Measurements from ENCODE around the gene NUAK2.

The NUAK2 gene

DNA sequence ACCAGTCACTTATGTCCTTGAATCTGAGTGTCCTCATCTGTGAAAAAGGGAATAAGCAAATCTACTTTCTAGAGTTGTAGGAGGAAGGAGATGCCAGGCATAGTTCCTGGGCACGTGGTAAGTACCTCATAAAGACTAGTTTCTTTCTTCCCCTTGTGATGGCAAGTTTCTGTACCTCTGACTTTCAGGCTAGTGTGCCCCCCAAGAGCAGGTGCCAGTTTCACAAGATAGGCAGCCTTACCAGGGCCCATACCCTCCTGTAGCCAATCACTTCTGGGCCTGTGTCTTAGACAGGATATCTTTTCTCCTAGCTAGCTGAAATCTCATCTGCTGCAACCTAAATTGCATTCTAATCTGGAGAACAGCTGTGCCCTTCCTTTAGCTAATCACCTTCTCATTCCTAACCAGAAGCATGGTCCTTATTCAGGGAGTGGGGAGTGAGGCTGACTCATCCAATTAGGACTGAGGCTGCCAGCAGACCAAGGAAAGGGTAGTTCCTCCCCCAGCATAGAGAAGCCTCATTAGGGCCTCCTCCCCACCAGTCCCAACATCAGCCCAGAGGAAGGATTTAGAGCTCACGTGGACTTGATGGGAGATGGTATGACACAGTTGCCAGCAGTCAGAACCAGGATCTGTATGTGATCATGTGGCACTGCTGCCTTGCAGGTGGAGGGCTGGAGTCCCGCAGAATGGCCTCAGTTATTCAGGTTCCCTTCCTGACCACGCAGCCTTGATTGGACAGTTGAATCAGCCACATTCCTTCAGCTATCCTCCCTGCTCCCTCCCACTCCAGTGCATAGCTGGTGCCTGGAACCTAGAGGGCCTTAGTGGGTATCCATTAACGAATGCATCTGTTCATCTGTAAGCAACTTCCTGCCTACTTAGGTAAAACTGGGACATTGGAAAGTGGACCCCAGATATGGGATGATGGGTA, 27.3 kb upstream of the NUAK2 start:
- no peak for DNase-seq (ENCODE audit: low read depth, low spot score)
- H3K4me3 ChIP-seq (ENCODE audit: low read length), result no peak overlapping the region

DNA sequence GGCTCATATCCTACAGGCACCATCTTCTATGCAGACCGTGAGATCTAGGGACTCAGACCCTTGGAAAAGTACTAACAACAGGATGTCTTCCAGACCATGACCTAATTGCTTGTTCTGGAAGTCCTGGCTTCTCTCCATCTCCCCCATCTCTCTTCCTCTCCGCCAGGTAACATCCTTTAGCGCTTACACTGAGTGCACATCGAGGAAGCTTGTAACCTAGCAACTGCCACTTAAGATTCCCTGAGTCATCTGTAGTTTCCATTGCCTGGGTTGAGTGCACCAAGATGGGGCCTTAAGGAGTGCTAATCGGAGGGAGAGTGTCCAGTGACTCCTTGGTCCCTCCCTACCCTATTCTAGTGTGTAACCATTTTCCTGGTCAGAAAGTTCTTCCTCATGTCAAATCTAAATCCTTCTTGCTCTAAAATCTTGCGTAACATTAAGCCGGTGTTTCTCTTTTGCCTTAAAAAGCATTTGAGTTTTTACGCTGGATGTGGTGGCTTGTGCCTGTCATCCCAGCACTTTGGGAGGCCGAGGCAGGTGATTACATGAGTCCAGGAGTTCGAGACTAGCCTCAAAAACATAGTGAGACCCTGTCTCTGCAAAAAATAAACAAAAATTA, 25.5 kb upstream of the NUAK2 start:
- H3K4me3 ChIP-seq (ENCODE audit: low read length), result no peak overlapping the region
- DNase-seq (ENCODE audit: low read depth, low spot score), result no peak

GRCh38 chr1:205345761-205346160, 24.2 kb upstream of the NUAK2 start:
- no peak overlapping the region for H3K4me3 ChIP-seq (ENCODE audit: low read length)
- DNase-seq (ENCODE audit: low read depth, low spot score), result no peak

- no peak for DNase-seq (ENCODE audit: low read depth, low spot score)
These were observed 22.8 kb upstream of the NUAK2 start for GRCh38 chr1:205344066-205344928.

GRCh38 chr1:205343431-205344065, 22.0 kb upstream of the NUAK2 start:
- H3K4me3 ChIP-seq (ENCODE audit: low read length), result no peak overlapping the region
- DNase-seq (ENCODE audit: low read depth, low spot score), result no peak

More at GRCh38 chr1:205344066-205344928, 22.8 kb upstream of the NUAK2 start:
- H3K4me3 ChIP-seq (ENCODE audit: low read length), result no peak overlapping the region

- DNase-seq (ENCODE audit: low read depth, low spot score), result no peak
These were observed 21.4 kb upstream of the NUAK2 start for GRCh38 chr1:205342986-205343385.

DNA sequence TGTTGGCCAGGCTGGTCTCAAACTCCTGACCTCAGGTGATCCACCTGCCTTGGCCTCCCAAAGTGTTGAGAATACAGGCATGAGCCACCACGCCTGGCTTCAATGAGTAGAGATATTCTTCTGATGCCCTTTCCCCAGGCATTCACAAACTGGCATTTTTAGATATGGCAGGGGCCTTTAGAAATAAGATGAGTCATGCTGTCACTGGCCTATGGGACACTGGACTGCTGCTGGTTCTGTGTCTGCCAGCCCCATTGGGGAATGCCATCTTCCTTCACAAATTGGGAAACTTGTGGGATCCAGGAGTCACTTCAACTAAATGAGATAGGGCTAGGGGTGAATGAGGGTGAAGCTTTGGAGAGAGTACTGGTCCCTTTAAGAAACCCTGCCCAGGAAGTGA, 19.1 kb upstream of the NUAK2 start:
- no peak for DNase-seq (ENCODE audit: low read depth, low spot score)
- no peak overlapping the region for H3K4me3 ChIP-seq (ENCODE audit: low read length)

More at GRCh38 chr1:205342986-205343385, 21.4 kb upstream of the NUAK2 start:
- H3K4me3 ChIP-seq (ENCODE audit: low read length), result no peak overlapping the region

DNA sequence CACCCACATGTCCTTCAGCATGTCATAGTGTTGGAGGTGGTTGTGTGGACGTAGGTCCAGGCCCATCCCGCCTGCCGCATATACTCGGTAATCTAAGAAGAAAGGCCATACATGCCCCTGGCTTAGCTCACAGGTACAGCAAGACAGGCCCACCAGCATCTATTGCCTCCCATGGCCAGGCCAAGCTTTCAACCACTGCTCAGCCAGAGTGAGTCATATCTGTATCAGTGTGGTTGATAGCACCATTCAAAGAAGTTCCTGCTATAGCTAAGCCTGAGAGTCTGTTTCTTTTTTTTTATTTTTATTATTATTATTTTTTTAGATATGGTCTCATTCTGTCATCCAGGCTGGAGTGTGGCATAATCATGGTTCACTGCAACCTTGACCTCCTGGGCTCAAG, 18.2 kb upstream of the NUAK2 start:
- DNase-seq (ENCODE audit: low read depth, low spot score), result no peak

GRCh38 chr1:205339197-205339702, 17.7 kb upstream of the NUAK2 start:
- DNase-seq (ENCODE audit: low read depth, low spot score), result no peak
- H3K4me3 ChIP-seq (ENCODE audit: low read length), result no peak overlapping the region

More for the DNA sequence above, 18.2 kb upstream of the NUAK2 start:
- H3K4me3 ChIP-seq (ENCODE audit: low read length), result no peak overlapping the region

DNA sequence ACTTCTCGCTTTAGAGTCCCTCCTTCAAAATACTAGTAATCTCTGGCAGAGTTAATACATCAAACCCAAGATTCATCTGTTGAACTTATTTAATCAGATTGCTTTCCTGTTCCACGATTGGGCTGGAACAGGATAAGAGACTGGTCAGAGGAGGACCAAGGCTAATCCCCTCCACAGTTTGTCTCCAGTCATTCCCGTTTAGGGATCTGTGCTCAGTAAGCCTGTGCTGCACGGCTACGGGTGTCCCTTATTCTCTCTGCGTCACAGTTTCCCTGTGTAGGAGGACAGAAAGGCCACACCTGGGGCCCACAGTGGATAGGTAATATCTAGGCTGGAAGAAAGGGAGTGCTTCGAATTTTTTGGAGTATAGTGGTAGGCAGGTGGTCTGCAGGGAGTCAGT, 16.5 kb upstream of the NUAK2 start:
- DNase-seq (ENCODE audit: low read depth, low spot score), result no peak
- no peak overlapping the region for H3K4me3 ChIP-seq (ENCODE audit: low read length)

- H3K4me3 ChIP-seq (ENCODE audit: low read length), result no peak overlapping the region
- DNase-seq (ENCODE audit: low read depth, low spot score), result no peak
These were observed 15.9 kb upstream of the NUAK2 start for GRCh38 chr1:205337481-205337880.

GRCh38 chr1:205335692-205336091, 14.1 kb upstream of the NUAK2 start:
- DNase-seq (ENCODE audit: low read depth, low spot score), result peak; percentile 63
- no peak overlapping the region for H3K4me3 ChIP-seq (ENCODE audit: low read length)

GRCh38 chr1:205332015-205332791, 10.7 kb upstream of the NUAK2 start:
- H3K4me3 ChIP-seq (ENCODE audit: low read length), result no peak overlapping the region
- DNase-seq (ENCODE audit: low read depth, low spot score), result no peak

GRCh38 chr1:205330150-205330549, 8.6 kb upstream of the NUAK2 start:
- H3K4me3 ChIP-seq (ENCODE audit: low read length), result no peak overlapping the region
- no peak for DNase-seq (ENCODE audit: low read depth, low spot score)

- DNase-seq (ENCODE audit: low read depth, low spot score), result no peak
- H3K4me3 ChIP-seq (ENCODE audit: low read length), result no peak overlapping the region
These were observed 8.2 kb upstream of the NUAK2 start for GRCh38 chr1:205329719-205330118.

DNA sequence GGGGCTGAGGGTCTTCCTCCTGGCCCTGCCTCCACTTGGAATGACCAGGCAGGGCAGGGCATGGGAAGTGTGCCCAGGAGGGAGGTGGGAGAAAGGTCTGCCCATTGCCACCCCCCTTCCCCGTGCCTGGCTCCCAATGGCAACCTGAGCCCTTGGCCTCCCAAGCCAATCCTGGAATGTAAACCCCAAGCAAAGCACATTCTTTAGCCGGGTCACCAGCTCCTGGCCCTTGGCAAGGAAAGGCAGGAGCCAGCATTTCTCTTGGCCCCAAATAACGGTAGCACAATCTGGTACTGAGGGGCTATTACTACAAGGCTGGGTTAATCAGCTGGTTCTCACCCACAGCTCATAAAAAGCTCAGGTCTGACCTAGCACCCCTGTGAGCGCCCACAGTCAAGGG, 6.9 kb upstream of the NUAK2 start:
- no peak for DNase-seq (ENCODE audit: low read depth, low spot score)
- no peak overlapping the region for H3K4me3 ChIP-seq (ENCODE audit: low read length)

- no peak for DNase-seq (ENCODE audit: low read depth, low spot score)
- no peak overlapping the region for H3K4me3 ChIP-seq (ENCODE audit: low read length)
These were observed 5.4 kb upstream of the NUAK2 start for GRCh38 chr1:205326812-205327466.
